NB4 (cell line): ENCODE results near the gene FGF7.

Source experiments
- MYC ChIP-seq: IDR thresholded peaks from 2 replicates; pipeline ENCODE4 v1.6.1; 2011; ENCODE audit warnings: low read depth, low read length
- POLR2A ChIP-seq: IDR thresholded peaks from 2 replicates; pipeline ENCODE4 v1.6.1; 2011; ENCODE audit warnings: mild to moderate bottlenecking; ENCODE audit not compliant: insufficient read length; ENCODE audit errors: extremely low read depth
- TF ChIP-seq, protein P1 (sequence below): IDR thresholded peaks from one replicate; pipeline ENCODE4 v1.5.1; 2012; ENCODE audit warnings: low read depth, low read length
- TF ChIP-seq, protein P2 (sequence below): IDR thresholded peaks from 2 replicates; pipeline ENCODE4 v1.6.1; 2011; ENCODE audit warnings: low read depth, low read length

DNA sequence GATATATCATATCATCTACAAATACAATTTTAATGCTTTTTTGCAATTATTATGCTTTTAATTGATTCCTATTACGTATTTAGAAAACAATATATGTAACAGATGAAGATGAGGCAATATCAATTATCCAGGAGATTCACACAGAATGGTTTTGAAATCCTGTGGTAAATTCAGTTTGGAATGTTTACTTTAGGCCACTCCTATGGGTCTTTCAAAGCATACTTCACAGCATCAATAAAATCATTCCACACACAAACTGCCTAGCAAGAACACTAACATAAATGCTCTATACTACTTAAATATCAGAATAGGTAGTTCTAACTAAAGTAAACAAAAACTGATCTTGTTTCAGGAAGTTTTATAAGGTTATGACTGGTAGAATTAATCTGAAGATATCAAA is 107.0 kb downstream of the FGF7 start:
- TF ChIP-seq POLR2A = no peak
- TF ChIP-seq, protein P1, sequence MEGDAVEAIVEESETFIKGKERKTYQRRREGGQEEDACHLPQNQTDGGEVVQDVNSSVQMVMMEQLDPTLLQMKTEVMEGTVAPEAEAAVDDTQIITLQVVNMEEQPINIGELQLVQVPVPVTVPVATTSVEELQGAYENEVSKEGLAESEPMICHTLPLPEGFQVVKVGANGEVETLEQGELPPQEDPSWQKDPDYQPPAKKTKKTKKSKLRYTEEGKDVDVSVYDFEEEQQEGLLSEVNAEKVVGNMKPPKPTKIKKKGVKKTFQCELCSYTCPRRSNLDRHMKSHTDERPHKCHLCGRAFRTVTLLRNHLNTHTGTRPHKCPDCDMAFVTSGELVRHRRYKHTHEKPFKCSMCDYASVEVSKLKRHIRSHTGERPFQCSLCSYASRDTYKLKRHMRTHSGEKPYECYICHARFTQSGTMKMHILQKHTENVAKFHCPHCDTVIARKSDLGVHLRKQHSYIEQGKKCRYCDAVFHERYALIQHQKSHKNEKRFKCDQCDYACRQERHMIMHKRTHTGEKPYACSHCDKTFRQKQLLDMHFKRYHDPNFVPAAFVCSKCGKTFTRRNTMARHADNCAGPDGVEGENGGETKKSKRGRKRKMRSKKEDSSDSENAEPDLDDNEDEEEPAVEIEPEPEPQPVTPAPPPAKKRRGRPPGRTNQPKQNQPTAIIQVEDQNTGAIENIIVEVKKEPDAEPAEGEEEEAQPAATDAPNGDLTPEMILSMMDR = no peak
- no peak for TF ChIP-seq MYC
- TF ChIP-seq, protein P2, sequence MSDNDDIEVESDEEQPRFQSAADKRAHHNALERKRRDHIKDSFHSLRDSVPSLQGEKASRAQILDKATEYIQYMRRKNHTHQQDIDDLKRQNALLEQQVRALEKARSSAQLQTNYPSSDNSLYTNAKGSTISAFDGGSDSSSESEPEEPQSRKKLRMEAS = no peak
